MM.1S (cell line): Measurements from ENCODE around the gene MAN1C1.

Experiments
- EZH2 ChIP-seq: fragments of 300-600 bp; sonication (generic); optimal IDR thresholded peaks from 2 replicates; pipeline ENCODE3; 2017; ENCODE audit warnings: low read depth, mild to moderate bottlenecking, antibody characterized with exemption, low read length, mixed read lengths
- TF ChIP-seq, protein P1 (sequence below): fragments of 300-600 bp; sonication (generic); IDR thresholded peaks from 2 replicates; pipeline ENCODE4 v1.5.1; 2016; ENCODE audit warnings: antibody characterized with exemption, low read length, mixed read lengths

GRCh38 chr1:25826571-25826970, 210.0 kb downstream of the MAN1C1 start:
- TF ChIP-seq, protein P1, sequence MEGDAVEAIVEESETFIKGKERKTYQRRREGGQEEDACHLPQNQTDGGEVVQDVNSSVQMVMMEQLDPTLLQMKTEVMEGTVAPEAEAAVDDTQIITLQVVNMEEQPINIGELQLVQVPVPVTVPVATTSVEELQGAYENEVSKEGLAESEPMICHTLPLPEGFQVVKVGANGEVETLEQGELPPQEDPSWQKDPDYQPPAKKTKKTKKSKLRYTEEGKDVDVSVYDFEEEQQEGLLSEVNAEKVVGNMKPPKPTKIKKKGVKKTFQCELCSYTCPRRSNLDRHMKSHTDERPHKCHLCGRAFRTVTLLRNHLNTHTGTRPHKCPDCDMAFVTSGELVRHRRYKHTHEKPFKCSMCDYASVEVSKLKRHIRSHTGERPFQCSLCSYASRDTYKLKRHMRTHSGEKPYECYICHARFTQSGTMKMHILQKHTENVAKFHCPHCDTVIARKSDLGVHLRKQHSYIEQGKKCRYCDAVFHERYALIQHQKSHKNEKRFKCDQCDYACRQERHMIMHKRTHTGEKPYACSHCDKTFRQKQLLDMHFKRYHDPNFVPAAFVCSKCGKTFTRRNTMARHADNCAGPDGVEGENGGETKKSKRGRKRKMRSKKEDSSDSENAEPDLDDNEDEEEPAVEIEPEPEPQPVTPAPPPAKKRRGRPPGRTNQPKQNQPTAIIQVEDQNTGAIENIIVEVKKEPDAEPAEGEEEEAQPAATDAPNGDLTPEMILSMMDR = no peak
- no peak for TF ChIP-seq EZH2
